Panc1 (cell line): ENCODE results near the gene DMAC2. TPM values are rescaled to one million over a fixed set of nuclear protein-coding genes. Genes with fewer than 3 reads are reported as not detected.
"Not testable (repeated sequence)": the region's sequence is repeated elsewhere in the genome, so short reads cannot be mapped to it uniquely, and the experiment has no call there.

Source experiments
- ATAC-seq: fragments of 200-7000 bp; cut with Tn5 transposase; 2 replicates; pipeline ENCODE4 v1.9.1; 2020; ENCODE audit warnings: mild to moderate bottlenecking, moderate library complexity
- BruUV-seq: library from RNA; stranded (reverse); fragments of 400-500 nt; replicated peaks from 2 replicates; lab custom pipeline; 2021; lab: Mats Ljungman, UMichigan
- CTCF ChIA-PET: fragments of 300-600 bp; sonication (Branson Sonifier 250); formaldehyde crosslinking; loops from one replicate; lab custom pipeline; 2022; ENCODE audit warnings: antibody characterized with exemption; lab: Charles Lee
- POLR2A ChIA-PET: fragments of 300-600 bp; sonication (Branson Sonifier 250); formaldehyde crosslinking; loops from one replicate; lab custom pipeline; 2022; ENCODE audit warnings: antibody characterized with exemption; lab: Charles Lee
- DNase-seq: peaks from one replicate; pipeline ENCODE4 v3.0.0-alpha.2; 2010; ENCODE audit warnings: low read depth, low spot score
- H3K27ac ChIP-seq: 2 replicates; pipeline ENCODE4 v1.5.1; 2011; ENCODE audit warnings: mild to moderate bottlenecking, low read length, inconsistent platforms
- H3K27me3 ChIP-seq: fragments of 200-500 bp; sonication (Bioruptor generic); 2 replicates; pipeline ENCODE4 v1.6.0; 2014; ENCODE audit warnings: low read length, inconsistent platforms; ENCODE audit not compliant: control insufficient read depth, insufficient read depth
- H3K36me3 ChIP-seq: fragments of 200-500 bp; sonication (Bioruptor generic); 2 replicates; pipeline ENCODE4 v1.5.1; 2014; ENCODE audit warnings: inconsistent platforms, mild to moderate bottlenecking, low read length, moderate library complexity; ENCODE audit not compliant: control insufficient read depth, insufficient read depth
- H3K4me1 ChIP-seq: 2 replicates; pipeline ENCODE4 v1.5.1; 2011; ENCODE audit warnings: inconsistent platforms, mild to moderate bottlenecking, low read length, moderate library complexity; ENCODE audit not compliant: control insufficient read depth, insufficient read depth
- H3K4me3 ChIP-seq, 2 experiments: 2 replicates each; pipeline ENCODE4 v1.5.1; 2011 to 2012; ENCODE audit warnings: low read depth in 2 of 2, low read length in 2 of 2, mild to moderate bottlenecking in 2 of 2, inconsistent platforms in 1 of 2, moderate library complexity in 1 of 2
- H3K9me3 ChIP-seq: fragments of 200-500 bp; sonication (Bioruptor generic); 2 replicates; pipeline ENCODE4 v1.5.1; 2014; ENCODE audit warnings: low read depth, mild to moderate bottlenecking, inconsistent platforms, low read length, moderate library complexity; ENCODE audit not compliant: control insufficient read depth, insufficient read depth
- POLR2AphosphoS5 ChIP-seq: IDR thresholded peaks from 2 replicates; pipeline ENCODE4 v1.6.1; 2012; ENCODE audit warnings: mild to moderate bottlenecking, low read depth, low read length, moderate library complexity
- SIN3A ChIP-seq: IDR thresholded peaks from 2 replicates; pipeline ENCODE4 v1.6.1; 2012; ENCODE audit warnings: low read depth, mild to moderate bottlenecking, low read length, moderate library complexity, borderline replicate concordance; ENCODE audit not compliant: insufficient read depth
- TCF7L2 ChIP-seq: IDR thresholded peaks from 2 replicates; pipeline ENCODE4 v1.6.1; 2011; ENCODE audit warnings: mild to moderate bottlenecking, low read depth, low read length, inconsistent platforms
- in situ Hi-C: cut with HindIII; loops from 2 replicates; pipeline ENCODE4 v1.10.0; 2016; ENCODE audit warnings: low sequenced_read_pairs, low pct_unique_long_range_greater_than_20kb
- intact Hi-C: fragments of 100-400 bp; cut with micrococcal nuclease; formaldehyde crosslinking; loops from one replicate; pipeline ENCODE4 v1.10.0; 2022; ENCODE audit not compliant: unreplicated experiment
- total RNA-seq: library from RNA; stranded (reverse); gene quantifications from one replicate; pipeline ENCODE4 v1.2.1, GENCODE V29; 2021; ENCODE audit not compliant: unreplicated experiment
- TF ChIP-seq, protein P1 (sequence below), 2 experiments: IDR thresholded peaks; 2 replicates each; pipeline ENCODE4 v1.6.1; 2011 to 2012; ENCODE audit warnings: low read depth in 2 of 2, control low read depth in 1 of 2, low read length in 1 of 2, mild to moderate bottlenecking in 1 of 2, moderate library complexity in 1 of 2; ENCODE audit not compliant: insufficient read depth in 1 of 2
- TF ChIP-seq, protein P2 (sequence below): fragments of 450-650 bp; IDR thresholded peaks from 2 replicates; pipeline ENCODE4 v1.5.1; 2017; ENCODE audit warnings: mild to moderate bottlenecking

The DMAC2 gene
- total RNA-seq, 1 experiment from 2014 or later, result 37.5 TPM

DNA sequence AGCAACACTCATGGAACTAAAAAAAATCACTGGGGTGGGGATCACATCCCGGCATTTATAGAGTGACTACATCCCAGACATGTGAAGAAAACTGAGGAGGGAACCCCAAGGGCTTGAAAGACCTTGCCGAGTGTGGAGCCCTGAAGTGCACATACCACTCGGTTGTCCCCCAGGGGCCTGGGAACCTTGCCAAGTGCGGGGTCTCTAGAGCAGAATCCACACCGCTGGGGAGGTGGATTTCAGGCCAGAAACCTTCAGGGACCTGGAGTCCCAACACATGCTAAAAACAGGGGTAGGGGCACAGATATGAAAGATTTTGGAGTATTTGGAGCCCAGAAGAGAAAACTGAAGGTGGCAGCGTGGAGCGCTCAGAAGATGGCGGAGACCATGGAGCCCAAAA lies 38.5 kb upstream of the DMAC2 start:
- in situ Hi-C loops, result no loop called here
- Histone ChIP-seq H3K27me3 (peaks cover 5% of the 10 kb centered on the region), H3K27ac (no peak overlapping the region), H3K36me3 (no peaks in the 10 kb centered on the region), H3K4me3 (no peak overlapping the region), H3K4me1 (no peaks in the 10 kb centered on the region), H3K9me3 (no peaks in the 10 kb centered on the region)
- TF ChIP-seq POLR2AphosphoS5, result no peak
- no peak for DNase-seq
- no peak for ATAC-seq
- intact Hi-C loops, result no loop called here
- ChIA-PET POLR2A (no interaction called here), CTCF (no interaction called here)
- BruUV-seq, result no TSS peak

DNA sequence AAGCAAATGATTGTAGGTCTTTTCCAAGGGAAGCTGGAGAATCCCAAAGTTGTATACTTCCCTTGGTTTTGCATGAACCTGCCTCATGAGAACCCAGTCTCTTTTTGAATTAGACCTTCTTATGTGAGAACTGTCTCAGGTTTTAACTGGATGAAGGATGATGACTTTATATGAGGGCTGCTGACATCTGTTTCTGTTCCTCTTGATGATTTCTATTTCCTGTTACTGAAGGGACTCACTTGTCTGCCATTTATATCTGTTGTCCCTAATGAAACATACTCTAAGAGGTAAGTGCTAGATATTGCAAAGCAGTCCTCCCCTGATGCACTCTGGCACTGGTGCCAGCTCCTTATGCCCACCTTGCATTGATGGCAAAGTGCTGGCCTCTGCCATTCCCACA lies 36.9 kb upstream of the DMAC2 start:
- DNase-seq, result no peak
- Histone ChIP-seq H3K9me3 (no peaks in the 10 kb centered on the region), H3K36me3 (no peaks in the 10 kb centered on the region), H3K27ac (no peak overlapping the region), H3K4me1 (no peaks in the 10 kb centered on the region), H3K27me3 (peaks cover 3% of the 10 kb centered on the region), H3K4me3 (no peak overlapping the region)
- intact Hi-C loops (no loop called here), in situ Hi-C loops (no loop called here)
- ChIA-PET POLR2A (interaction anchor here (0.7 kb wide), 1 partner anchor 208 kb away, joined by 3 read pairs; no protein-coding TSS in a partner anchor), CTCF (no interaction called here)
- ATAC-seq, result no peak
- no TSS peak for BruUV-seq
- TF ChIP-seq, protein P1, sequence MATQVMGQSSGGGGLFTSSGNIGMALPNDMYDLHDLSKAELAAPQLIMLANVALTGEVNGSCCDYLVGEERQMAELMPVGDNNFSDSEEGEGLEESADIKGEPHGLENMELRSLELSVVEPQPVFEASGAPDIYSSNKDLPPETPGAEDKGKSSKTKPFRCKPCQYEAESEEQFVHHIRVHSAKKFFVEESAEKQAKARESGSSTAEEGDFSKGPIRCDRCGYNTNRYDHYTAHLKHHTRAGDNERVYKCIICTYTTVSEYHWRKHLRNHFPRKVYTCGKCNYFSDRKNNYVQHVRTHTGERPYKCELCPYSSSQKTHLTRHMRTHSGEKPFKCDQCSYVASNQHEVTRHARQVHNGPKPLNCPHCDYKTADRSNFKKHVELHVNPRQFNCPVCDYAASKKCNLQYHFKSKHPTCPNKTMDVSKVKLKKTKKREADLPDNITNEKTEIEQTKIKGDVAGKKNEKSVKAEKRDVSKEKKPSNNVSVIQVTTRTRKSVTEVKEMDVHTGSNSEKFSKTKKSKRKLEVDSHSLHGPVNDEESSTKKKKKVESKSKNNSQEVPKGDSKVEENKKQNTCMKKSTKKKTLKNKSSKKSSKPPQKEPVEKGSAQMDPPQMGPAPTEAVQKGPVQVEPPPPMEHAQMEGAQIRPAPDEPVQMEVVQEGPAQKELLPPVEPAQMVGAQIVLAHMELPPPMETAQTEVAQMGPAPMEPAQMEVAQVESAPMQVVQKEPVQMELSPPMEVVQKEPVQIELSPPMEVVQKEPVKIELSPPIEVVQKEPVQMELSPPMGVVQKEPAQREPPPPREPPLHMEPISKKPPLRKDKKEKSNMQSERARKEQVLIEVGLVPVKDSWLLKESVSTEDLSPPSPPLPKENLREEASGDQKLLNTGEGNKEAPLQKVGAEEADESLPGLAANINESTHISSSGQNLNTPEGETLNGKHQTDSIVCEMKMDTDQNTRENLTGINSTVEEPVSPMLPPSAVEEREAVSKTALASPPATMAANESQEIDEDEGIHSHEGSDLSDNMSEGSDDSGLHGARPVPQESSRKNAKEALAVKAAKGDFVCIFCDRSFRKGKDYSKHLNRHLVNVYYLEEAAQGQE (IDR thresholded peaks at IDR 0.05; ENCODE audit: insufficient read depth in 1 of 2, low read depth in 2 of 2, low read length in 1 of 2), result no peak
- TF ChIP-seq, protein P2, sequence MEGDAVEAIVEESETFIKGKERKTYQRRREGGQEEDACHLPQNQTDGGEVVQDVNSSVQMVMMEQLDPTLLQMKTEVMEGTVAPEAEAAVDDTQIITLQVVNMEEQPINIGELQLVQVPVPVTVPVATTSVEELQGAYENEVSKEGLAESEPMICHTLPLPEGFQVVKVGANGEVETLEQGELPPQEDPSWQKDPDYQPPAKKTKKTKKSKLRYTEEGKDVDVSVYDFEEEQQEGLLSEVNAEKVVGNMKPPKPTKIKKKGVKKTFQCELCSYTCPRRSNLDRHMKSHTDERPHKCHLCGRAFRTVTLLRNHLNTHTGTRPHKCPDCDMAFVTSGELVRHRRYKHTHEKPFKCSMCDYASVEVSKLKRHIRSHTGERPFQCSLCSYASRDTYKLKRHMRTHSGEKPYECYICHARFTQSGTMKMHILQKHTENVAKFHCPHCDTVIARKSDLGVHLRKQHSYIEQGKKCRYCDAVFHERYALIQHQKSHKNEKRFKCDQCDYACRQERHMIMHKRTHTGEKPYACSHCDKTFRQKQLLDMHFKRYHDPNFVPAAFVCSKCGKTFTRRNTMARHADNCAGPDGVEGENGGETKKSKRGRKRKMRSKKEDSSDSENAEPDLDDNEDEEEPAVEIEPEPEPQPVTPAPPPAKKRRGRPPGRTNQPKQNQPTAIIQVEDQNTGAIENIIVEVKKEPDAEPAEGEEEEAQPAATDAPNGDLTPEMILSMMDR, result no peak
- TF ChIP-seq SIN3A, result no peak
- no peak for TF ChIP-seq POLR2AphosphoS5
- TF ChIP-seq TCF7L2, result no peak

DNA sequence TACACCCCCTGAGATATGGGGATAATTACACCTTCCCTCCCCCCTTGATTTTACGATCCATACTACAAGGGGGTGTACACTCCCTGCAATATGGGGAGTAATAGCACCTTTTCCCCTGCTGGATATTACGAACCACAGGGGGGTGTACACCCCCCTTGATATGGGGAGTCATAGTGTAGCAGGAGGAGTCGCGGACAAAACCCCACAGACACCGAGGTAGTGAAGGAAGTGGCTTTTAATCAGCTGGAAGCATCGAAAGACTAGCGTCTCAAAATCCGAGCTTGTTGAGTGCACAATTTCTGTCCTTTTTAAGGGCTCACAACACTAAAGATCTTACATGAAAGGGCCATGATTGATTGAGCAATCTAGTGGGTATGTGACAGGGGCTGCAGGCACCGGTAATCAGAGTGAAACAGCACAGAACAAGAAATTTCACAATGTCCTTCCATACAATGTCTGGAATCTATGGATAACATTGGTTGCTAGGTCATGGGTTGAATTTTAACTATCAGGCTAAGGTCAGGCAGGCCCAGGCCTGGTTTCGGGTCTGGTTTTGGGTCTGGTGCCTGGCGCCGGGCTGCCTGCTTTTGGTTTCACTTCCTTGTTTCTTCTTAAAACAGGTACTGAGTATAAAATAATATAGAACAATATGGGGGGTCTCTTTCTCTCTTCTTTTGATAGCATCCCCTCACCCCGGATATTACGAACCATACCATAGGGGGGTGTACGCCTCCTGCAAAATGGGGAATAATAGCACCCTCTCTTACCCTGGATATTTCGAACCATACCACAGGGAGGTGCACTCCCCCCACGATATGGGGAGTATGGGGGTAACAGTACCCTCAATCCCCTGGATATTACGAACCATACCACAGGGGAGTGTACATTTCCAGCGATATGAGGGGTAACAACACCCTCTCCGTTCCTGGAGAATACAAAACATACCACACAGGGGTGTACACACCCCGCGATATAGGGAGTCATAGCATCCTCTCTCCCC lies 23.8 kb upstream of the DMAC2 start:
- H3K27ac ChIP-seq, ATAC-seq, in situ Hi-C loops, CTCF ChIA-PET, H3K4me3 ChIP-seq, H3K27me3 ChIP-seq, H3K36me3 ChIP-seq, BruUV-seq, POLR2A ChIA-PET, H3K4me1 ChIP-seq, DNase-seq, H3K9me3 ChIP-seq: not testable (repeated sequence)
- intact Hi-C loops, result loop anchor here (10.0 kb wide), 1 partner anchor 81 kb away; no protein-coding TSS in a partner anchor
